ENCODE results near the gene SLC25A36.

DNA sequence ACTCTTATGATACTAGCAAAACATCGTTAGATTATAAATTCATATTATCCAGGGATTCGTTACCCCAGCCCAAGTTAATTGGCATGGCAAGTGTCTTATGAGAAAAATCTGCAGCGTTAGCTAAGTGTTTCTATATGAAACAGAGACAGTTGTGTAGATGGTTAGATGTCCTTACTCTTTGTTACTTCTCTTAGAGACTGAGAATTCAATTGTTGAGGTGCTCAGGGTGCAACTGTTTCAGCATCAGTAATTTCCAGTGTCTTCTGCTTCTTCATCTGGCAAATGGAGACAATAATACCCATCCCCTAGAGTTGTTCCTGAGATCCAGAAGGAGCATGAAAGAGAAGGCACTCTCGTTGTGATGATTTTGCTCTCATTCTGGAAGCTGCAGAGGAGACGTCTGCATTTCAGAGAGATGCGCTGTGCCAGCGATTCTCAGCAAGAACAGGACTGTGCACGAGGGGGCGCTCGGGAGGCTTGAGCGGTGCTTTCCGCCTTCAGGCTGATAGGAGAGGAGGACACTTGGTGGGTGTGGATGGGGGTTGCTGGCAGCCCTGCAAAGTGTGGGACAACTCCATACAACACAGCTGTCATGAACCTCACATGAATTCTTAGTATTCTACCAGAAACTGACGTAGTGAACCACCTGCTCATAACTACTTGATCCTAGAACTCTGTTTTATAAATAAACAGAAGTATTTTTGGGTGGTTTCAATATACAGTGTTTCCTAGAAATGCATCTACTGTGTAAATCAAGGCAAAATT is 69.8 kb downstream of the SLC25A36 start:
- TF ChIP-seq, protein P1, sequence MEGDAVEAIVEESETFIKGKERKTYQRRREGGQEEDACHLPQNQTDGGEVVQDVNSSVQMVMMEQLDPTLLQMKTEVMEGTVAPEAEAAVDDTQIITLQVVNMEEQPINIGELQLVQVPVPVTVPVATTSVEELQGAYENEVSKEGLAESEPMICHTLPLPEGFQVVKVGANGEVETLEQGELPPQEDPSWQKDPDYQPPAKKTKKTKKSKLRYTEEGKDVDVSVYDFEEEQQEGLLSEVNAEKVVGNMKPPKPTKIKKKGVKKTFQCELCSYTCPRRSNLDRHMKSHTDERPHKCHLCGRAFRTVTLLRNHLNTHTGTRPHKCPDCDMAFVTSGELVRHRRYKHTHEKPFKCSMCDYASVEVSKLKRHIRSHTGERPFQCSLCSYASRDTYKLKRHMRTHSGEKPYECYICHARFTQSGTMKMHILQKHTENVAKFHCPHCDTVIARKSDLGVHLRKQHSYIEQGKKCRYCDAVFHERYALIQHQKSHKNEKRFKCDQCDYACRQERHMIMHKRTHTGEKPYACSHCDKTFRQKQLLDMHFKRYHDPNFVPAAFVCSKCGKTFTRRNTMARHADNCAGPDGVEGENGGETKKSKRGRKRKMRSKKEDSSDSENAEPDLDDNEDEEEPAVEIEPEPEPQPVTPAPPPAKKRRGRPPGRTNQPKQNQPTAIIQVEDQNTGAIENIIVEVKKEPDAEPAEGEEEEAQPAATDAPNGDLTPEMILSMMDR (IDR thresholded peaks at IDR 0.05): peak; percentile 64 to 90 (median 69)
- TF ChIP-seq POLR2A (IDR thresholded peaks at IDR 0.05) (no peak), POLR2AphosphoS5 (IDR thresholded peaks at IDR 0.05) (no peak)
